ENCODE data around the gene FLCN.

The FLCN gene

GRCh38 chr17:17170346-17170985 lies 66.5 kb downstream of the FLCN start:
- no peaks in the 10 kb centered on the region for H3K9me3 ChIP-seq (replicated peaks; ENCODE audit: insufficient read depth, low read length)
- H3K4me3 ChIP-seq (ENCODE audit: low read length) = no peak overlapping the region
- H3K9ac ChIP-seq (ENCODE audit: low read length) = no peak overlapping the region
- no peaks in the 10 kb centered on the region for H3K79me2 ChIP-seq (ENCODE audit: low read length)
- TF ChIP-seq CTCF (IDR thresholded peaks at IDR 0.05; ENCODE audit: low read length) = no peak
- TF ChIP-seq EZH2phosphoT487 (IDR thresholded peaks at IDR 0.05; ENCODE audit: low read length) = no peak
- TF ChIP-seq EZH2 (optimal IDR thresholded peaks at IDR 0.05; ENCODE audit: low read depth, low read length) = no peak
- H3K36me3 ChIP-seq (replicated peaks; ENCODE audit: insufficient read depth, low read length) = peaks cover 5% of the 10 kb centered on the region; the same call in 1 of the 2 replicates
- H3K4me1 ChIP-seq (ENCODE audit: low read length) = no peaks in the 10 kb centered on the region
- H4K20me1 ChIP-seq (ENCODE audit: insufficient read depth, low read length) = no peaks in the 10 kb centered on the region
- H3F3A ChIP-seq (ENCODE audit: insufficient read depth, low read length) = no peaks in the 10 kb centered on the region
- no peak overlapping the region for H3K4me2 ChIP-seq (ENCODE audit: low read depth, low read length)
- H3K27me3 ChIP-seq (replicated peaks; ENCODE audit: insufficient read depth, low read length) = no peaks in the 10 kb centered on the region
- H3K9me2 ChIP-seq (replicated peaks; ENCODE audit: insufficient read depth, low read length) = no peaks in the 10 kb centered on the region
- H3K27ac ChIP-seq (ENCODE audit: low read length) = no peak overlapping the region
- H2AFZ ChIP-seq (ENCODE audit: low read length) = no peak overlapping the region
- no peak for DNase-seq

DNA sequence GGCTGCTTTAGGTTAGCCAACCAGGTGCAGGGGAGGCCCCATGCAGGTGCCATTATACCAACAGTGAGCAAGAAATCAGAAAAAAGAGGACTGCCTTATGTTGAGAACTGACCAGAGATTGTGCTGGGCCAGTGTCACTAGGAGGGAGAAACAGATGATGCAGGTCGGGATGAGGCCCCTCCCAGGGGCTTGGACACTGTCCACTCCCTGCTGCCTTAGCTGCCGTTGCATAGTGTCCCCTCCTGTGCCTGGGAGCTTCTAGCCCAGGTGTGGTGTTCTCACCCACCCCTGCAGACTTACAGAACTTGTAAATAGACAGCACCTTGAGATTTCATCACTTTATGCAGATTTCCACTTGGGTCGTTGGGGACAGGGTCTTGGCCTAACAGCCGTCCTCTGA lies 67.6 kb downstream of the FLCN start:
- H3K36me3 ChIP-seq (replicated peaks; ENCODE audit: insufficient read depth, low read length) = peaks cover 5% of the 10 kb centered on the region; the same call in 1 of the 2 replicates
- no peaks in the 10 kb centered on the region for H3F3A ChIP-seq (ENCODE audit: insufficient read depth, low read length)
- no peaks in the 10 kb centered on the region for H4K20me1 ChIP-seq (ENCODE audit: insufficient read depth, low read length)
- no peaks in the 10 kb centered on the region for H3K79me2 ChIP-seq (ENCODE audit: low read length)
- H3K9me3 ChIP-seq (replicated peaks; ENCODE audit: insufficient read depth, low read length) = no peaks in the 10 kb centered on the region
- H3K4me1 ChIP-seq (ENCODE audit: low read length) = no peaks in the 10 kb centered on the region
- no peak for DNase-seq
- no peak overlapping the region for H3K9ac ChIP-seq (ENCODE audit: low read length)
- TF ChIP-seq EZH2 (optimal IDR thresholded peaks at IDR 0.05; ENCODE audit: low read depth, low read length) (no peak), EZH2phosphoT487 (IDR thresholded peaks at IDR 0.05; ENCODE audit: low read length) (no peak), CTCF (IDR thresholded peaks at IDR 0.05; ENCODE audit: low read length) (no peak)
- no peak overlapping the region for H3K4me3 ChIP-seq (ENCODE audit: low read length)
- H3K27me3 ChIP-seq (replicated peaks; ENCODE audit: insufficient read depth, low read length) = no peaks in the 10 kb centered on the region
- H2AFZ ChIP-seq (ENCODE audit: low read length) = no peak overlapping the region
- no peak overlapping the region for H3K4me2 ChIP-seq (ENCODE audit: low read depth, low read length)
- H3K9me2 ChIP-seq (replicated peaks; ENCODE audit: insufficient read depth, low read length) = no peaks in the 10 kb centered on the region
- no peak overlapping the region for H3K27ac ChIP-seq (ENCODE audit: low read length)

DNA sequence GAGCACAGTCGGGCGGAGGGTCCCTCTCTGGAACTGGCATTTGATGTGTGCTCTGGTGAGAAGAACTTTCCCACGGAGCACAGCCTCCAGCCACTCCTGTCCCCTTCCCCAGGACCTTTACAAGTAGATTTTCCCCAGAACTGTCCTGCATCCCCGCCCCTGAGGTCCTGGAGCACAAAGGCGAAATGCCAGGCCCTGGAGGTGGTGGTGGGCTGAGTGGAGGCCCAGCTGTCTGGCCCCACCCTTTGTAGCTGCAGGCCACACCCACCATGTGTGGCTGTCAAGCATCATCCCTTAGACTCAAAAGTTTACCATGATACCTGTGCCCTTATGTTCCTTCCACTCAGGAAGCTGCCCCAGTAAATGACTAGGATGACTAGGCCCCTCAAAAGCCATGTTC lies 68.6 kb downstream of the FLCN start:
- no peaks in the 10 kb centered on the region for H4K20me1 ChIP-seq (ENCODE audit: insufficient read depth, low read length)
- H2AFZ ChIP-seq (ENCODE audit: low read length) = no peak overlapping the region
- no peaks in the 10 kb centered on the region for H3K4me1 ChIP-seq (ENCODE audit: low read length)
- H3K27ac ChIP-seq (ENCODE audit: low read length) = no peak overlapping the region
- no peak overlapping the region for H3K4me3 ChIP-seq (ENCODE audit: low read length)
- no peaks in the 10 kb centered on the region for H3K27me3 ChIP-seq (replicated peaks; ENCODE audit: insufficient read depth, low read length)
- H3F3A ChIP-seq (ENCODE audit: insufficient read depth, low read length) = no peaks in the 10 kb centered on the region
- H3K4me2 ChIP-seq (ENCODE audit: low read depth, low read length) = no peak overlapping the region
- no peak for DNase-seq
- H3K79me2 ChIP-seq (ENCODE audit: low read length) = no peaks in the 10 kb centered on the region
- no peak for TF ChIP-seq EZH2phosphoT487 (IDR thresholded peaks at IDR 0.05; ENCODE audit: low read length)
- H3K9ac ChIP-seq (ENCODE audit: low read length) = no peak overlapping the region
- H3K36me3 ChIP-seq (replicated peaks; ENCODE audit: insufficient read depth, low read length) = peaks cover 5% of the 10 kb centered on the region; the same call in 1 of the 2 replicates
- no peaks in the 10 kb centered on the region for H3K9me3 ChIP-seq (replicated peaks; ENCODE audit: insufficient read depth, low read length)
- H3K9me2 ChIP-seq (replicated peaks; ENCODE audit: insufficient read depth, low read length) = no peaks in the 10 kb centered on the region

- no peaks in the 10 kb centered on the region for H3K27me3 ChIP-seq (replicated peaks; ENCODE audit: insufficient read depth, low read length)
- no peak overlapping the region for H3K27ac ChIP-seq (ENCODE audit: low read length)
- no peak overlapping the region for H3K9ac ChIP-seq (ENCODE audit: low read length)
- no peaks in the 10 kb centered on the region for H3K79me2 ChIP-seq (ENCODE audit: low read length)
- no peak for DNase-seq
- H2AFZ ChIP-seq (ENCODE audit: low read length) = no peak overlapping the region
- H3K4me1 ChIP-seq (ENCODE audit: low read length) = no peaks in the 10 kb centered on the region
- TF ChIP-seq CTCF (IDR thresholded peaks at IDR 0.05; ENCODE audit: low read length) = no peak
- TF ChIP-seq EZH2 (optimal IDR thresholded peaks at IDR 0.05; ENCODE audit: low read depth, low read length) = no peak
- TF ChIP-seq EZH2phosphoT487 (IDR thresholded peaks at IDR 0.05; ENCODE audit: low read length) = no peak
- H3K36me3 ChIP-seq (replicated peaks; ENCODE audit: insufficient read depth, low read length) = peaks cover 5% of the 10 kb centered on the region; the same call in 1 of the 2 replicates
- no peaks in the 10 kb centered on the region for H3K9me3 ChIP-seq (replicated peaks; ENCODE audit: insufficient read depth, low read length)
- H3F3A ChIP-seq (ENCODE audit: insufficient read depth, low read length) = no peaks in the 10 kb centered on the region
- no peak overlapping the region for H3K4me2 ChIP-seq (ENCODE audit: low read depth, low read length)
- no peaks in the 10 kb centered on the region for H4K20me1 ChIP-seq (ENCODE audit: insufficient read depth, low read length)
- no peaks in the 10 kb centered on the region for H3K9me2 ChIP-seq (replicated peaks; ENCODE audit: insufficient read depth, low read length)
- H3K4me3 ChIP-seq (ENCODE audit: low read length) = no peak overlapping the region
These were observed 69.0 kb downstream of the FLCN start for GRCh38 chr17:17167986-17168385.

Data from MM.1S (cell line).